Urinary bladder (tissue), 4 donors: ENCODE measurements around the gene PLS3. TPM values are rescaled to one million over a fixed set of nuclear protein-coding genes. Genes with fewer than 3 reads are reported as not detected.

ENCODE experiments used
- DNase-seq: peaks from one replicate; pipeline ENCODE4 v3.0.0-alpha.2; 2015; ENCODE audit errors: extremely low spot score
- H3K27ac ChIP-seq: one replicate; pipeline ENCODE4 v1.5.1; 2013; ENCODE audit warnings: low read depth, mild to moderate bottlenecking, moderate library complexity
- H3K36me3 ChIP-seq: one replicate; pipeline ENCODE4 v1.6.1; 2013; ENCODE audit warnings: mild to moderate bottlenecking, moderate library complexity; ENCODE audit not compliant: insufficient read depth
- H3K4me1 ChIP-seq: one replicate; pipeline ENCODE4 v1.6.1; 2013; ENCODE audit warnings: mild to moderate bottlenecking, moderate library complexity; ENCODE audit not compliant: insufficient read depth
- H3K4me3 ChIP-seq: one replicate; pipeline ENCODE4 v1.5.1; 2013; ENCODE audit warnings: low read depth, low read length
- WGBS: extraction: QIAGEN DNeasy Blood & Tissue Kit; methylation state at CpG from one replicate; pipeline ENCODE4 v1.1.7; 2013; 5-methylcytosine and 5-hydroxymethylcytosine counted together
- polyA plus RNA-seq: library from polyadenylated mRNA; stranded (reverse); fragments of 200-250 nt; gene quantifications from one replicate; pipeline ENCODE4 v1.2.3, GENCODE V29; 2013
- total RNA-seq: library from RNA; depleted of rRNA; stranded (reverse); fragments of >200 nt; gene quantifications from one replicate; pipeline ENCODE4 v1.2.3, GENCODE V29; 2014
- donor health status: healthy with polysubstance abuse.
- donor health status: healthy.

The PLS3 gene
- total and polyA plus RNA-seq, 2 donors: 74.4 to 245 TPM

GRCh38 chrX:115581759-115582615 lies 21.0 kb downstream of the PLS3 start:
- no peak for DNase-seq

GRCh38 chrX:115582616-115583495 lies 21.9 kb downstream of the PLS3 start:
- H3K36me3 ChIP-seq: no peaks in the 10 kb centered on the region
- H3K4me1 ChIP-seq: no peaks in the 10 kb centered on the region
- WGBS: 56% methylated on average over 13 of the region's 13 CpGs
- no peak overlapping the region for H3K4me3 ChIP-seq
- no peak overlapping the region for H3K27ac ChIP-seq
- DNase-seq: no peak

More at GRCh38 chrX:115581759-115582615, 21.0 kb downstream of the PLS3 start:
- H3K36me3 ChIP-seq: no peaks in the 10 kb centered on the region
- no peaks in the 10 kb centered on the region for H3K4me1 ChIP-seq
- no peak overlapping the region for H3K27ac ChIP-seq
- no peak overlapping the region for H3K4me3 ChIP-seq
- 23% methylated on average over 2 of the region's 2 CpGs for WGBS

- H3K27ac ChIP-seq: no peak overlapping the region
- 15% methylated on average over 5 of the region's 5 CpGs for WGBS
- H3K4me1 ChIP-seq: no peaks in the 10 kb centered on the region
- H3K36me3 ChIP-seq: no peaks in the 10 kb centered on the region
- H3K4me3 ChIP-seq: no peak overlapping the region
- DNase-seq: no peak
These were observed 22.6 kb downstream of the PLS3 start for GRCh38 chrX:115583496-115584004.

- Histone ChIP-seq H3K4me3 (no peak overlapping the region), H3K27ac (no peak overlapping the region), H3K4me1 (no peaks in the 10 kb centered on the region), H3K36me3 (no peaks in the 10 kb centered on the region)
- WGBS: 60% methylated on average over 2 of the region's 2 CpGs
- DNase-seq: no peak
These were observed 23.7 kb downstream of the PLS3 start for GRCh38 chrX:115584696-115585095.

GRCh38 chrX:115588179-115588578 lies 27.2 kb downstream of the PLS3 start:
- no peak overlapping the region for H3K27ac ChIP-seq
- no peaks in the 10 kb centered on the region for H3K4me1 ChIP-seq

GRCh38 chrX:115589419-115589818 lies 28.4 kb downstream of the PLS3 start:
- no peak for DNase-seq
- H3K27ac ChIP-seq: no peak overlapping the region
- H3K36me3 ChIP-seq: no peaks in the 10 kb centered on the region
- WGBS: 81% methylated on average over 4 of the region's 4 CpGs
- no peaks in the 10 kb centered on the region for H3K4me1 ChIP-seq
- H3K4me3 ChIP-seq: no peak overlapping the region

More at GRCh38 chrX:115588179-115588578, 27.2 kb downstream of the PLS3 start:
- no peaks in the 10 kb centered on the region for H3K36me3 ChIP-seq
- DNase-seq: no peak
- WGBS: 42% methylated on average over 4 of the region's 4 CpGs
- no peak overlapping the region for H3K4me3 ChIP-seq

GRCh38 chrX:115591420-115591819 lies 30.4 kb downstream of the PLS3 start:
- 71% methylated on average over 4 of the region's 4 CpGs for WGBS

GRCh38 chrX:115591856-115592842 lies 31.2 kb downstream of the PLS3 start:
- Histone ChIP-seq H3K4me1 (no peaks in the 10 kb centered on the region), H3K36me3 (no peaks in the 10 kb centered on the region), H3K27ac (peak overlapping the region; percentile 38), H3K4me3 (no peak overlapping the region)
- no peak for DNase-seq
- whole genome bisulfite sequencing: 47% methylated on average over 11 of the region's 11 CpGs

More at GRCh38 chrX:115591420-115591819, 30.4 kb downstream of the PLS3 start:
- DNase-seq: no peak
- Histone ChIP-seq H3K4me1 (no peaks in the 10 kb centered on the region), H3K27ac (no peak overlapping the region), H3K4me3 (no peak overlapping the region), H3K36me3 (no peaks in the 10 kb centered on the region)

- H3K36me3 ChIP-seq: no peaks in the 10 kb centered on the region
- 29% methylated on average over 8 of the region's 8 CpGs for WGBS
- DNase-seq: no peak
- no peaks in the 10 kb centered on the region for H3K4me1 ChIP-seq
- no peak overlapping the region for H3K27ac ChIP-seq
- H3K4me3 ChIP-seq: no peak overlapping the region
These were observed 32.2 kb downstream of the PLS3 start for GRCh38 chrX:115592997-115593734.

- DNase-seq: no peak
- WGBS: 30% methylated on average over 2 of the region's 2 CpGs
- Histone ChIP-seq H3K27ac (no peak overlapping the region), H3K4me1 (no peaks in the 10 kb centered on the region), H3K36me3 (no peaks in the 10 kb centered on the region), H3K4me3 (no peak overlapping the region)
These were observed 34.1 kb downstream of the PLS3 start for GRCh38 chrX:115595049-115595448.

GRCh38 chrX:115598556-115598955 lies 37.6 kb downstream of the PLS3 start:
- no peaks in the 10 kb centered on the region for H3K4me1 ChIP-seq
- 65% methylated on average over 1 of the region's 1 CpG for WGBS
- H3K27ac ChIP-seq: no peak overlapping the region
- DNase-seq: no peak
- no peak overlapping the region for H3K4me3 ChIP-seq
- H3K36me3 ChIP-seq: no peaks in the 10 kb centered on the region

GRCh38 chrX:115602308-115602707 lies 41.3 kb downstream of the PLS3 start:
- Histone ChIP-seq H3K27ac (no peak overlapping the region), H3K36me3 (no peaks in the 10 kb centered on the region), H3K4me3 (no peak overlapping the region), H3K4me1 (no peaks in the 10 kb centered on the region)
- no peak for DNase-seq
